IMR-90 (cell line): Measurements from ENCODE around the gene ZNF385B.

ENCODE experiments used
- BHLHE40 ChIP-seq: fragments of 150-350 bp; IDR thresholded peaks from 2 replicates; pipeline ENCODE4 v1.6.1; 2016; ENCODE audit warnings: mild to moderate bottlenecking, low read depth, low read length
- CEBPB ChIP-seq: IDR thresholded peaks from 2 replicates; pipeline ENCODE4 v1.6.1; 2012; ENCODE audit warnings: low read depth, low read length, improper control_type of control experiment
- CHD1 ChIP-seq: IDR thresholded peaks from 2 replicates; pipeline ENCODE4 v1.6.1; 2012; ENCODE audit warnings: low read depth, low read length, improper control_type of control experiment
- CTCF ChIP-seq: conservative IDR thresholded peaks from 2 replicates; pipeline ENCODE4 v1.5.1; 2012; ENCODE audit warnings: mild to moderate bottlenecking, low read depth, low read length, improper control_type of control experiment
- FOS ChIP-seq: fragments of 150-350 bp; IDR thresholded peaks from 2 replicates; pipeline ENCODE4 v1.6.1; 2016; ENCODE audit warnings: low read depth, low read length
- MAFK ChIP-seq: IDR thresholded peaks from 2 replicates; pipeline ENCODE4 v1.6.1; 2012; ENCODE audit warnings: low read depth, low read length, improper control_type of control experiment
- NFE2L2 ChIP-seq: fragments of 150-350 bp; IDR thresholded peaks from 2 replicates; pipeline ENCODE4 v1.6.1; 2016; ENCODE audit warnings: low read depth, mild to moderate bottlenecking, low read length
- POLR2A ChIP-seq: IDR thresholded peaks from 2 replicates; pipeline ENCODE4 v1.6.1; 2012; ENCODE audit warnings: mild to moderate bottlenecking, low read depth, low read length
- RAD21 ChIP-seq: IDR thresholded peaks from 2 replicates; pipeline ENCODE4 v1.6.1; 2012; ENCODE audit warnings: low read length, improper control_type of control experiment
- RFX5 ChIP-seq: IDR thresholded peaks from 2 replicates; pipeline ENCODE4 v1.8.0; 2012; ENCODE audit warnings: low read depth, mild to moderate bottlenecking, low read length, moderate library complexity
- SMC3 ChIP-seq: fragments of 150-350 bp; IDR thresholded peaks from 2 replicates; pipeline ENCODE4 v1.6.1; 2016; ENCODE audit warnings: low read depth, mild to moderate bottlenecking, antibody characterized with exemption, low read length, moderate library complexity
- USF2 ChIP-seq: fragments of 150-350 bp; IDR thresholded peaks from 2 replicates; pipeline ENCODE4 v1.6.1; 2017; ENCODE audit warnings: mild to moderate bottlenecking, antibody characterized with exemption, low read length, low read depth

DNA sequence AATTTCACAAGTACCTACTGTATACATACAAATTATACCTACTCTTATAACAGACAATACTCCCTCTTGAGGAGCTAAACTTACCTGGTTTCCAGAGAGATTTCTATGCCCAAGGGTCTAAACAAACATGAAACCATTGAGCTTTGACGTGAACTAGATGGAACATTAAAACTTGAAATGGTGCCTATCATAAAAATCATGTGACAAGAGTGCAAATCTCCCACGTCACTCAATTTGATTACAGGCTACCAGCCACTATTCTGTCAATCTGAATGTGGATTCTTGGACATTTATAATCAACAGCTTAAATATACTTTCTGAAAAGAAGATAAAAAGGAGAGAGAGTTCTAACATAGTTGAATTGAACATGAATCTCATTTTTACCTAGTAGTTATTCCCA is 299.7 kb downstream of the ZNF385B start:
- no peak for TF ChIP-seq CTCF
- TF ChIP-seq FOS = no peak
- no peak for TF ChIP-seq RAD21
- no peak for TF ChIP-seq MAFK
- TF ChIP-seq POLR2A = no peak
- no peak for TF ChIP-seq BHLHE40
- no peak for TF ChIP-seq CEBPB
- TF ChIP-seq CHD1 = no peak
- no peak for TF ChIP-seq SMC3
- TF ChIP-seq RFX5 = no peak
- TF ChIP-seq USF2 = no peak
- no peak for TF ChIP-seq NFE2L2
